Measurements from ENCODE around the gene ATP8B3.

Gene ATP8B3, protein sequence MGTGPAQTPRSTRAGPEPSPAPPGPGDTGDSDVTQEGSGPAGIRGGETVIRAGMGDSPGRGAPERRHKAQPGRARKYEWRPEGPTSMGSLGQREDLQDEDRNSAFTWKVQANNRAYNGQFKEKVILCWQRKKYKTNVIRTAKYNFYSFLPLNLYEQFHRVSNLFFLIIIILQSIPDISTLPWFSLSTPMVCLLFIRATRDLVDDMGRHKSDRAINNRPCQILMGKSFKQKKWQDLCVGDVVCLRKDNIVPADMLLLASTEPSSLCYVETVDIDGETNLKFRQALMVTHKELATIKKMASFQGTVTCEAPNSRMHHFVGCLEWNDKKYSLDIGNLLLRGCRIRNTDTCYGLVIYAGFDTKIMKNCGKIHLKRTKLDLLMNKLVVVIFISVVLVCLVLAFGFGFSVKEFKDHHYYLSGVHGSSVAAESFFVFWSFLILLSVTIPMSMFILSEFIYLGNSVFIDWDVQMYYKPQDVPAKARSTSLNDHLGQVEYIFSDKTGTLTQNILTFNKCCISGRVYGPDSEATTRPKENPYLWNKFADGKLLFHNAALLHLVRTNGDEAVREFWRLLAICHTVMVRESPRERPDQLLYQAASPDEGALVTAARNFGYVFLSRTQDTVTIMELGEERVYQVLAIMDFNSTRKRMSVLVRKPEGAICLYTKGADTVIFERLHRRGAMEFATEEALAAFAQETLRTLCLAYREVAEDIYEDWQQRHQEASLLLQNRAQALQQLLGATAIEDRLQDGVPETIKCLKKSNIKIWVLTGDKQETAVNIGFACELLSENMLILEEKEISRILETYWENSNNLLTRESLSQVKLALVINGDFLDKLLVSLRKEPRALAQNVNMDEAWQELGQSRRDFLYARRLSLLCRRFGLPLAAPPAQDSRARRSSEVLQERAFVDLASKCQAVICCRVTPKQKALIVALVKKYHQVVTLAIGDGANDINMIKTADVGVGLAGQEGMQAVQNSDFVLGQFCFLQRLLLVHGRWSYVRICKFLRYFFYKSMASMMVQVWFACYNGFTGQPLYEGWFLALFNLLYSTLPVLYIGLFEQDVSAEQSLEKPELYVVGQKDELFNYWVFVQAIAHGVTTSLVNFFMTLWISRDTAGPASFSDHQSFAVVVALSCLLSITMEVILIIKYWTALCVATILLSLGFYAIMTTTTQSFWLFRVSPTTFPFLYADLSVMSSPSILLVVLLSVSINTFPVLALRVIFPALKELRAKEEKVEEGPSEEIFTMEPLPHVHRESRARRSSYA (N-terminal part only)

DNA sequence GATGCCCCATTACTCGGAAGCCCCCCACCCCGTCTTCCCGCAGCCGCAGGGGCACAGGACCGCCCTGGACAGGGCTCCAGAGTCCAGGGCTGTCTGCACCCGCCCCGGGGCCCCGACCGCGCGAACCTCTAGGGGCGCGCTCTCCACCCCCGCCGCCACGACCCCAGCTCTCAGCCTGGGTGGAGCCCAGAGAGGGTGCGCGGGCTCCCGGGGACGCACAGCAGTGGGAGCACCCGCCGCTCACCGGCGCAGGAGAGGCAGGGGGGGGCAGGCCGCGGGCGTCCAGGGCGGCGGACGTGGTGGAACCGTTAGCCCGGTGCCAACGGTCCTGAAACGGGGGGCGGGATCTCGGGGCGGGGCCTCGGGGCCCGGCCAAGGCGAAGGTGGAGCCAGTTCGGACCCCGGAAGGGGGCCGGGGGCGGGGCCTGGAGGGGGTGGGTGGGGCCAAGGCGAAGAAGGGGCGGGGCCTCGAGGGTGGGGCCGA is at the start of gene ATP8B3:
ATP8B3 (minus strand) TSS at position 335 of the 484 bp plus-strand sequence. CDS start 540 bp downstream, outside the sequence.
- no peak for DNase-seq

DNA sequence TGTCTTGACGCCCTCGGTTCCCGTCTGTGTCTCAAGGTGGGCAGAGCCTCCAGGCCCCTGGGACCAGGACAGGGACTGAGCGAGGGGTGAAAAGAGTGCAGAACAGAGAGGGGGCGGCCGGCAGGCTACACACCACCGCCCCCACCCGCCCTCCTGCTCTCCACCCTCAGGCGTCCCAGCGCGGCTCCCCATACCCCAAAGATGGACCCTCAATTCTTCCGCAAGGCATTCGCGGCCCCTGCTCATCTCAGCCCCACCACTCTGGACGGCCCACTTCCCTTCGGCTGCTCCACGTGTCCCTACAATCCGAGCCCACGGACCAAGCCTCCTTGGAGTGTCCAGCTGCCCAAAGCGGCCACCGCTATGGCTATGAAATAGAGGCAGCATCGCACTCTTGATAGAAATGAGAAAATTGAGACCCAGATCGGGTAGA is 49.5 kb upstream of the ATP8B3 start:
- DNase-seq: no peak

DNA sequence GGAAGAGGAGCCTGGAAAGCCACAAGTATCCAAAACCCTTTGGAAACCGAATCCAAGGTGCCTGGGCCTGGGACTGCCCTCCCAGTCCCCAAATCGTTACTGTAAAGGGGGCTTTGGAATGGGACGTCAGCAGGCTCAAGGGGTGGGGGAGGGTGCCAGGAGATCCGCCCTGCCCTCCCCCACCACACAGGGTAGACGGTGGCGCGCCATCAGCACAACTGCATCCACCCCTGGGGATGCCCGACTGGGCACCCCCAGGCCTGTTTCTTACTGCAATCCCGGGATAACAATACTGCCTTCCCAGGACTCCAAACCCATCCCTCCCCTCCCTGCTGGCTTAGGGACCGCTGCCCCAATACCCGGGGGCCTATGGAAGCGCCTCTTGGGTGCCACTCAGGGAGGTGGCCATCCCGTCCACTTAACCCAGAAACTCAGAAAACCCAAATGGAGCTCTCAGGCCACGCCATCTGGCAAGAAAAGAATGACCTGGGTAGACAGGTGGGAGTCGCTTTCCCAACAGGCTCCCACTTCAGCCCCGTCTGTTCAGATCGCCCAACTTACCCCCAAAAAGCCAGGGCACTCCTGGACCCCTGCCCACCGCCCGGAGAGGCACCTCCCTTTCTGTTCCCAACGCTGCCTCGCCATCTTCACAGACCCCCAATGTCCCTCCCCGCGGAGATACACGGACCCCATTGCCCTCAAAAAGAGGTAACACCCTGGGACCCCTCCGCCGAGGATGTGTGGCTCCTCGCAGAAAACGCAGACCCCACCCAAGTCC is 48.9 kb upstream of the ATP8B3 start:
- no peak for DNase-seq

DNA sequence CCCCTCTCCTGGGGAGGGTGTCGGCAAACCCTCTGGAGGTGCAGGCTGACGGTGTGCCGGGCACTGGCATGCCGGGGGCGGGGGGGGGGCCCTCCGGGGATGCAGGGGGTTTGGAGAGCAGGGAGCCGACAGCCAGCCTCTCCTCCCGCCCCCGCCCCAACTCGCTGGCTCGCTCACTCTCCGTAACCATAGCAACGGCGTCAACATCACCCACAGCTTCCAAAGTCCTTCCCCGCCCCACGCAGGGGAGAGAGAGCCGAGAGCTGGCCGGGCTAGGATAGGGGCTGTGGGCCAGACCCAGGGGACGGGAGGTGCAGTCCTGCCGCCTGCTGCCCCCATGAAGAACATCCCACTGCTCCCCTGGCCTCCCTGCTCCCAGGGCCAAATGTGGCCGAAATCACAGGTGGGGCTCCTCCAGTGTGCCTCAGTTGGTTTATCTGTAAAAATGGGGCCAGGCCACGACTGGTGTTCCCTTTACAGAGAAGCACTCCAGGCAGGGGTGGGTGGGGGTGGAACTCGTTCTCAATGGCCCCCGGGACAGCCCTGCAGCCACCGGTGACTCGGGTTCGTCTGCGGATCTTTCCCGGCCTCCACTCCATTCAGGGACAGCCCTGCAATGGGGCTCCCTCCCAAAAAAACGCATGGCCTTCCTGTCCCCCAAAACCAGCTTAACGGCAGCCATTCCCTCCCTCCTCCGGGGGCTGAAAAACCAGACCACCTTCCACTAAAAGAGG is 48.1 kb upstream of the ATP8B3 start:
- DNase-seq: peak; percentile 40

DNA sequence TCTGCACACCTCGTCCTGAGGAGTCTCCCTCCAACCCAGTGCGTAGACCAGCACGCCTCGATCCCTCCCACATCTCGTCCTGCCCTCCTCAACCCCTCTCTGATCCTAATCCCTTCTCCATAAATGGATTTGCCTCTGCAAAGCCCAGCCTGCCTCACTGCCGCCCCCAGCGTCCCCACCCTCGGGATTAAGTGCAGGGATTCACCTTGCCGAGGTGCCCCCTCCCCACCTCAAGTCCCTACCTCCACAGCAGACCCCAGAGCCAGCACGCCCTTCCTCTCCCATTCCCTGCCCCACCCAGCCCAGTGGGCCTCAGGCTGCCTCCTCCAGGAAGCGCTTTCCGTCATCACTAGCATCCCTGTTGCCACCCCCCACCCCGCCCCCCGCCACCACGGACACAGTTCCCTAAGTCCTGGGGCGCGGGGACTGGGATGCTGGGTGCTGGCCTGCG is 47.3 kb upstream of the ATP8B3 start:
- no peak for DNase-seq

DNA sequence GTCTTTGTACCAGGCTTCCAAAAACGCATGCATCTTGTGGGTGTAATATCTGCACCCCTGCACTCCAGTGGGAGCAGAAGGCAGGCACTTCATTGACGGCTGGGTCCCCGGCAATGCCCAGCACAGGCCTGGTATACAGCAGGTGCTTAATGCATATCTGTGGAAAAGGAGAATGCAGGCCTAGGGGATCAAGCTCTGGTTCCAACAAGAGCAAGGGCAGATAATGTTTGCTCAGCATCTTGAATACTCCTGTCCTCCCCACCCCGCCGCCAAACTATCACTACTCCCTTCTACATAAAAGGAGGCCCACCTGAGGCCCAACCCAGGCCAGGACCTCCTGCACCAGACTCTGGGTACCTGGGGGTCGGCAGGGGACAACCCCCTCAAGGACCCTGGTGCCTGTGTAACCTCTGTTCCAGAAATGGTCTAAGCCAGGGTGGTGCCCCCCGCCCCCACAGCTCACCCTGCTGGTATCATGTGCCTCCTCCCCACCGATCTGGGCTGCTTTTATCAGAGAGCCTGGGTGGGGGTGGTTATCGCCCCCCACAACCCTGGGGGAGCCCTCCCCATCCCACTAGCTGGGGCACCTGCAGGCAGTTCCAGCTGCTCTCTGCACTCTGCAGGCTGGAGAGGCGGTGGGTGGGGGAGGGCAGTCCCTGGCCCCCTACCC is 46.5 kb upstream of the ATP8B3 start:
- no peak for DNase-seq

DNA sequence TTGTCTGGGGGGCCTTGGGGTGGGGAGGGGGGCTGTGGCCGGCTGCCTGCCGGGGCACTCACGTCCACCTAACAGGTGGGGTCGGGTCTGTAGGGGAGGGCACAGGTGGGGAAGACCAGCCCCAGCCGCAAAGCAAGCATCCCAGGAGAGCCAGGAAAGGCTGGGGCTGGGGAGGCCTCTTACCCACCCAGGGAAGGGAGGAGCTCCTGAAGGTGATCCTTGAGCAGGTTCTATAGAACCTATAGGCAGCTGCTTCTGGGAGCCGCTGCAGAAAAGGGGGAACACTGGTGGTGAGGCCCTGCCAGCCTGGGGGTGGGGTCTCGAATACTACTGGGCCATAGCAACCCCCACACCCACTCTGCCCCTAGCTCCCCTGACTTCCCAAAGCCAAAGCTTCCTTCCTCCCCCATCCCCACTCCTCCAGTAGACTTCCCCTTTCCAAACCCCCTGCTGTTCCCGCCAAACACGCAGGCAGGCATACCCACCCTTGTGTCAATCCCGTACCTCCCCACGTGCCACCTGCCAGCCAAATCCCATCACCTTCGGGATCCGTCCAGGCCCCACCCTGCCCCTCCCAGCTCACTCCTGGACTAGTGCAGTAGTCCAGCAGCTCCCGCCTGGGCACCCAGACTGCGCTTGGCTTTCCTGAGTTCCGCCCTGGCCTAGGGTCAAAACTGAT is 45.7 kb upstream of the ATP8B3 start:
- no peak for DNase-seq

DNA sequence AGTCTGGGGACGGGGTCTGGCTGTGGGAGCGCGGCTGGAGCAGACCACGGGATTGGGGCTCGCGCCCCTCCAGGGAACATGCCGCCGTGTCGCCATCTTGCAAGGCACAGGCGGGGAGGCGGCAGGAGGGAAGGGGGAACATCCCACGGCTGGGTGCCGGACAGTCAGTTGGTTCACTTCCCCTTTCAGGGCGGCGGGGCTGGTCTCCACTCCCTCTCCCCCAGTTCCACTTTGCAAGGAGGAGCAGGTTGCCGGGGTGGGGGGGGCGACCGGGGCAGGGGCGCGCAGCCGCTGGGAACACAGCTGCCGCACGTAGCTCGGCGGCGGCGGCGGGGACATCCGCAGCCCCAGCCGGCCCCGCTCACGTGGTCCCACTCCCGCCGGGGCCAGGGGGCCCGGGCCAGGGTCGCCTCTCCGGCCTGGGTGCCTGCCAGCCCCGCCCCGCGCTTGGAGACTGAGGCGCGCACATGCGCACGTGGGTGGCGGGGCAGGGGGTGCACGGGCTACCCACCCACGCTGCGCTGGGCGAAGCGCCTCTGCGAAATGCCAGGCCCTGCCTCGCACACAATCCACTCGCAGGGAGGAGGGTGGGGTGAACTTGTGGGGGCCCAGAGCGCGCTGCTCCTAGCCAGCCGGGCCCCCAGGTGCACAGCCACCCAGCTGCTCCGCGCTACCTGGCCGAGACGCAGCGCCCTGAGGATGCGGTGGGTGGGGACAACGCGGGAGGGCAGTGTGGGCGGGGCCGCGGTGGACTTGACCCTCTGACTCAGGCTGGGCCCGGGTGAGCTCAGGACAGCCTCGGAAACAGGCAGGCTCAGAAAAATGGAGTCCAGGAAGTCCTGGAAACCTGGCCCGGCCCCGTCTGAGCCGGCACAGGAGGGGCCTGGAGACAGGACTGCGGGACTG is 44.9 kb upstream of the ATP8B3 start:
- DNase-seq: peak; percentile 65

DNA sequence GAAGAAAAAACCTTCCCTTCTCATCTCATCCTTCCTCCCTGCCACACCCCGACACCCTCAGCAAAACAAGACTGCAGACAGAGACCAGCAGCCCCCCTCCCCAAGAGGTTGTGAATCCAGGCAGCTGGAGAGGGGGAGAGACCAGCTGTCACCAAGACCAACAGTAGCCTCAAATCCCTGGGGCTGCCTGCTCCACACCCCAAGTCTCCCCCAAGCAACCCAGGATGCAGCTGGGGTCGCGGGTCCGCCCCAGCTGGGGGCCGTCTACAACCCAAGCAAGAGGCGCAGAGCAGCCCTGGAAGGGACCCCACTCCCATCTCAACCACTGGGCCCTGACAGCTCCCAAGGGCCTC is 44.2 kb upstream of the ATP8B3 start:
- DNase-seq: no peak

DNA sequence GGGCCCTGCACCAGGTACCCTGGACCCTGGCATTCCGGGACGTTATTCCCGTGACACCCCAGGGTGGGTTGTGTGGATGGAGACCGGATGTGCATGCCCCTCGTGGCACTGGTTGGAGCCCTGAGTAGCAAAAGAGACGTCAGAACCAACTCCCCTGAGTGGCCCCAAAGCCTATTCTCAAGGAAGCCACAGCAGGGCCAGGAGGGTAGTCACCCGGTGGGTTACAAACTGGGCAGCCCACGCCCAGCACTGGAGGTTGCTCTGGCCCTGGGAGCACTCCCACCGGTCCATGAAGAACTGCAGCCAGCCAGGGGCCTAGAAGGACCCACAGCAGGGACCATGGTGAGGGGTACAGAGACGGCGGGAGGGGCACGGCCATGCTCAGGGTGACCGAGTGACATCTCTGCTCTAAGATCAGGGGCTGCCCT is 43.8 kb upstream of the ATP8B3 start:
- DNase-seq: no peak

DNA sequence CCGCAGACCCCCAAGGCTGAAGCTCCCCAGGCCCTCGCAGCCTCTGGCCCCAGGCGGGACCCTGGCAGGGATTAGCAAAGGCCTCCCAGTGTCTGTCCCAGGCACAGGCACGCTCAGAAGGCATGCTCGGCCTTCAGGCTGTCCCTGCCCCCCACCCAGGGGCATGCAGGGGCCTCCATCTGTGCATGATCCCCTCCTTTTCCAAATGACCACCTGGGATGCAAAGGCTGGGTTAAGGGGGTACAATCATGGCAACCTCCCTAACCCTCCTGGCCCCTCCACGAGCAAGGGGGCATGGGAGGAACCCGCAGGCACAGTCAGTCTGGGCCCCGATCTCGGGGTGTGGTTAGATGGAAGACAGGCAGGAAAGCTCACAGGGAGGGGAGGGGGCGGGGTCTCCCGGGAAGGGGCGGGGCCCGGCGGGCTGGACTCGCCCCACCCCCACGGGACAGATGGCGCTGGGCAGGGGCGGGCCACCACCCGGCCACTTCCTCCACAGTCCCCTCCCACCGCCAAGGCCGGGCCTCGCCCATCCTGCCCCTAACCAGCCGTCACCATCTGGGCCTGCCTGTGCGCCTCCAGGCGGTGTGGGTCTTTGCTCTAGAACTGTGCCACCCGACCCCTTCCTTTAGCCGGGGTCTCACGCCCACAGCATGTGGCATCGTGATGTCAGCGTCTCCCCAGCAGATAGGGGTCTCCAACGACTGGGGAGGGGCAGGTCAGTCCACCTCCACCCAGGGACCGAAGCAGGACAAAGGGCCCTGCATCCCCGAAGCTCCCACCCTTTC is 43.2 kb upstream of the ATP8B3 start:
- no peak for DNase-seq

DNA sequence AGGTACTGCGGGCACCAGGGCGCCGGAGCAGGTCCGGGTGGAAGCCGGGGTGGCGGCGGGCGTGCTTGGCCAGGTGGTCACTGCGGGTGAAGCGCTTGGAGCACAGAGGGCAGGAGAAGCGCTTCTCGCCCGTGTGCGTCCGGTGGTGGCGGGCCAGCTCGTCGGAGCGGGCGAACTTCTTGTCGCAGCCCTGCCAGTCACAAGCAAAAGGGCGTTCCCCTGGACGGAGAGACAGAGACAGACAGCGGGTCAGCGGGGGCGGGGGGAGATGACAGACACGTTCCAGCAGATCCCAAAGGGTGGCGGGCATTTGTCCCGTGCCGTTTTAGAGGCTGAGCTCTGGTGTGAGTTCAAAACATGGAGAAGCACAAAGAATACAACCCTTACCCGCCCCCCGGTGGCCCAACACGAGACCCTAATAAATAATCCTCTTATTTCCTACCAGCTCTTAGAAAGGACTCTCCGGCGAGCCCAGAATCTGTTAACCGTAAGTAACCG is 42.5 kb upstream of the ATP8B3 start:
- DNase-seq: no peak

DNA sequence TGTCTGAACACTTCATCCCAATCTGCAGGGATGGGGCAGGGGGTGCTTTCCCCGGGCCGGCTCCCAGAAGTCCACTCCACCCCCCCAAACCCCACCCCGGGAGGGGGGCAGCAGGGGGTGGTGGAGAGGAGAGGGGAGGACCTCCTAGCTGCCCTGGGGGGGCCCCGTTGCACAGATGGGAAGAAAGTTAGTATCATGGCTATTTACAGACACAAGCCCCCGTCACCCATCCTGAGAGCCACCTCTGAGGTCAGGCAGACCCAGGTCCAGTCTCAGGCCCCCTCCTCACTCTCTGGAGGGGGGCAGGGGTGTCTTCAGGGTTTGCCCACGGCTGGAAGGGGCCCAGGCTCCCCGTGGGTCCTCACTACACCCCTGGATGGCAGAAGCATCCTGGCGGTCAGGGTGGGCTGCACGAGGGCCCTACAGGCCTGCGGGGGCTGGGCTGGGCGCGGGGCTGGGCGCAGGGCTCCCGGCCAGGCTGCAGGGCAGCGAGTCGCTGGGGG is 42.0 kb upstream of the ATP8B3 start:
- DNase-seq: no peak

DNA sequence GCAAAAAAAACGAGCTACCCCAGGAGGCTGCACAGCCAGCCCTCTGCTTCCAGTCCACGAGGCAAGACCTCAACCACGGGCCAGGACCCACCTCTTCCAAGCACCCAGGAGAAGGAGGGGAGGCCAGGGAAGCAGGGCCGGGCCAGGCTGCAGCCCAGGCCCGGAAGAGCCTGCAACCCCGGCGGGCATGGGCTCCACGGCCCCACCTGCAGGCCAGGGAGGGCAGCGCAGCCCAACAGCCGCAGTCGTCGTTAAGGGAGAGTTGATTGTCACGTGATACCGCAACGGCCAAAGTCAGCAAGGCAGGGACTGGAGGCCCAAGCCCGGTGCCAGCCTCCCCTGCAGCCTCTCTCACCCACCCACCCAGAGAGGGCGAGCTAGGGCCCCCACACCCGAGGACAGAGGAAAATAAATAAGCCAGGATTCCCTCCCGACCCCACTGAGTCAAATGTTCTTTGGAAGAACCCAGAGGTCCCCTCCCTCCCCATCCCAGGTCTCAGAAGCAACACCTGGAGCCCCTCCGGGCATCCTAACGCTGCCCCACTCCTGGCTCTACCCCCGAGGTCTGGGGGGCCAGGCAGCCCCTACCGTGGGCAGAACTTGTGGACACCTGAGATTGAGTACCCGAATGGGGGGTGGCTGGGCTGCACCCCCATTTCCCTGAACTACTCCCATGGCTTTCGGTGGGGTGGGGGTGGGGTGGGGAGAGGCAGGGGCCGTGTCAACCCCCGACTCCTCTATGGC is 41.4 kb upstream of the ATP8B3 start:
- peak; percentile 16 for DNase-seq

DNA sequence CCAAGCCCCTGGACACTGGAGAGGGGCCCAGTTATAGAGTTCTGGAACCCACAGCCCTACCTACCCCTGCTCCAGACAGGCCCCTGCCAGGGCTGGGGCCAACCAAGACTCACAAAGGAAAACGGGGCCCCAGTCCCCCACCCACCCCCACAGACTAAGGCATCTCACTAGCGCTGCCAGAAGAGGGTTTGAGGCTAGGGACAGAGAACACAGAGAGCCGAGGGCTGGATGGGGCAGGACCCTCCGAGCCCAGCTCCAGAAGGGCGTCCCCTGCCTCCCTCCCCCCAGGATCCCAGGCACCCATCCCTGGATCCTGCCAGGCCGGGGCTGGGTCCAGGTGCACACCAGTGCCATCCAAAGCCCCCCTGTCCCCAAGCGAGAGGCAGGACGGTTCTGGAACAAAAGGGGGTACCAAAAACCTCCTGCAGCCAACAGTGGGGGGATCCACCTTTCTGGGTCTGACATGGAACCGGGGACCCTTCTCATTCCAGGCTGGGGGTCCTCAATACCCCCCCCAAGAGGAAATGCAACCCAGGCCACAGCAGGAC is 40.6 kb upstream of the ATP8B3 start:
- no peak for DNase-seq

Data from kidney glomerular epithelial cell (primary cell).